Mucosa of stomach (tissue), 1 donor: ENCODE measurements around the gene PRKAR1B.

Experiments
- H3K27me3 ChIP-seq: one replicate; pipeline ENCODE4 v1.7.0; 2013; ENCODE audit warnings: mild to moderate bottlenecking, low read length; ENCODE audit not compliant: control insufficient read depth, insufficient read depth
- H3K36me3 ChIP-seq: one replicate; pipeline ENCODE4 v1.7.0; 2013; ENCODE audit warnings: low read length; ENCODE audit not compliant: control insufficient read depth, insufficient read depth
- H3K4me1 ChIP-seq: one replicate; pipeline ENCODE4 v1.7.0; 2013; ENCODE audit warnings: mild to moderate bottlenecking, low read length; ENCODE audit not compliant: control insufficient read depth, insufficient read depth
- H3K4me3 ChIP-seq: one replicate; pipeline ENCODE4 v1.7.0; 2013; ENCODE audit warnings: low read length
- H3K9ac ChIP-seq: one replicate; pipeline ENCODE4 v1.7.0; 2013; ENCODE audit warnings: mild to moderate bottlenecking, low read length, moderate library complexity
- H3K9me3 ChIP-seq: one replicate; pipeline ENCODE4 v1.7.0; 2013; ENCODE audit warnings: mild to moderate bottlenecking, low read length, moderate library complexity; ENCODE audit not compliant: control insufficient read depth
- donor health status: Pancreatic carcinoma.

Gene PRKAR1B

DNA sequence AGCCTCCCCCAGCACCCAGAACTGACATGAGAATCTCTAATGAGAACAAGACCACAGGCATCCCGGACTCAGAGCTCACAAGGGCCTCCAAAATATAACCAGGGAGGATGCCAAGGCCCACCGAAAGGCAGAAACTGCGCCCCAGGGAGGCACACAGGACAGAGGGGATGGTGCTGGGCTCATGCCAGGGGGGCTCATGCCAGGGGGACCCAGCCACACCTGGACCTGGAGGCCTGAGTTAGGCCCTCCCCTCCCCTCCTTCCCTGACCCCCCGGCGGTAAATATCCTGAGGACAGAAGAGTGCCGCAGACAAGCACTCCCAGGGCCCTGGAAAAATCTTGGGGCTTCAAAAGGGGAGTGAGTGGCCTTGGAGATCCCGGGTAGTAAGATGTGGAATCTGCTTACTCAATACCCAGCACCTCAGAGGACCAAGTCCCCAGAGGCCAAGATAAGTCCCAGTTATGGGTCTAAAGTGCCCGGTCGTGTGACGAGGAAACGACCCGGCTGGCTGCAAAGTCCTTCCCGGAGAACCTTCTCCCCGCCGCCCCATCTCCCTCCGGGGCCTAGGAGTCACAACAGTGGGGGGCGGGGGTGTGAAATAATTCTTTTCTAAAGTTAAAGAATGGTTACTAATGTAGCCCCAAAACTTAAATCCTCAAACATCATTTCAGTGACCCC, 219.3 kb downstream of the PRKAR1B start:
- no peaks in the 10 kb centered on the region for H3K36me3 ChIP-seq
- H3K27me3 ChIP-seq = no peaks in the 10 kb centered on the region
- H3K4me1 ChIP-seq = peaks cover 56% of the 10 kb centered on the region
- H3K9ac ChIP-seq = no peak overlapping the region
- no peak overlapping the region for H3K4me3 ChIP-seq
- H3K9me3 ChIP-seq = no peaks in the 10 kb centered on the region

DNA sequence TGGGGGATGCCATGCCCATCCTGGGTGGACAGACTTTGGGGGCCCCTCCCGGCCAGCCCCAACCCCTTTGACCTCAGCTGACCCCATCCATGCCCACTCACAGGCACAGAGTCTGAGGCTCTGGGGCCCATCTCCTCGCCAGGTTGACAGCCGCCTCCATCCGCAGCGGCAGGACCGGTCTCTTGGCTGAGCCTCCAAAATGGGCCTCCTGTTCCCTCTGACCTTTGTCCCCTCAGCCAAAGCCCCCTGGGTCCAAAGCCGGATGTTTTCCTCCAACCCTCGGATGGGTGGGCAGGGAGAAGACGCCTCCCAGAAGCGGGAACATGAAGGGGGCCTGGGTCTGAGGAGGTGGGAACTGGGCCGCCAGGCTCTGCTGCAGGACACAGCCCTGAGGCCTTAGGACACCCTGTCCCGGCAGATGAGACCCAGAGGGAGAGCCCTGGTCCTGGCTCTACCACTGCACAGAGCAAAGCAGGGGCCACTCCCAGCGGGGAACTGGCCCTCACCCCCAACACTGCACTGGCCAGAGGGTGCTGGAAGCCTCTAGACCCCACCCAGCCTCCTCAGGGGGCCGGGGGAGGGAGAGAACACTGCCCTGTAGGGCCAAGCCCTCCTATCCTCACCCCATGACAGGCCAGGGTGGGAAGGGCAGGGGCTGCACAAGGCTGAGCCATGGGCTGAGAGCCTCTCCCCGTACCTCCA, 220.0 kb downstream of the PRKAR1B start:
- no peaks in the 10 kb centered on the region for H3K27me3 ChIP-seq
- H3K4me3 ChIP-seq = no peak overlapping the region
- peaks cover 56% of the 10 kb centered on the region for H3K4me1 ChIP-seq
- H3K36me3 ChIP-seq = no peaks in the 10 kb centered on the region
- no peak overlapping the region for H3K9ac ChIP-seq
- H3K9me3 ChIP-seq = no peaks in the 10 kb centered on the region

DNA sequence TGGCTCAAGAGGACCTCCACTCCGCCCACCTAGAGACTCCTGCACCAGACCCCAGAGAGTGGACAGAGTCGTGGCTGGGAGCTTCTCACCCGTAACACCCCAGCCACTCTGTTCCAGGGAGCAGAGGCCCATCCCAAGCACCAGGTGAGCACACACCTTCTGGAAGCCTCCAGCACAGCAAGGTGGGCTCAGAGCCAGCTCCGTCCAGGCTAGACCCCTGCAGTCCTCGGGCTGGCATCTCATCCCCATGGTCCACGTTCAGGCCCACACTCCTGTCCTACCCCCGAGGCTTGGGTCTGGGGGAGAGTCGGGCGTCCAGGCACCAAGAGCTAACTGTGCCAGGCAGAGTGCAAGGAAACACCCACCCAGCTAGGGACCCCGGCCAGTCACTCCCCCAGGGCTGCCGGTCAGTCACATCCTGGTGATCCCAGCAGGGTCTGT, 220.7 kb downstream of the PRKAR1B start:
- Histone ChIP-seq H3K9me3 (no peaks in the 10 kb centered on the region), H3K9ac (no peak overlapping the region), H3K27me3 (no peaks in the 10 kb centered on the region), H3K36me3 (no peaks in the 10 kb centered on the region), H3K4me3 (no peak overlapping the region), H3K4me1 (peaks cover 56% of the 10 kb centered on the region)

DNA sequence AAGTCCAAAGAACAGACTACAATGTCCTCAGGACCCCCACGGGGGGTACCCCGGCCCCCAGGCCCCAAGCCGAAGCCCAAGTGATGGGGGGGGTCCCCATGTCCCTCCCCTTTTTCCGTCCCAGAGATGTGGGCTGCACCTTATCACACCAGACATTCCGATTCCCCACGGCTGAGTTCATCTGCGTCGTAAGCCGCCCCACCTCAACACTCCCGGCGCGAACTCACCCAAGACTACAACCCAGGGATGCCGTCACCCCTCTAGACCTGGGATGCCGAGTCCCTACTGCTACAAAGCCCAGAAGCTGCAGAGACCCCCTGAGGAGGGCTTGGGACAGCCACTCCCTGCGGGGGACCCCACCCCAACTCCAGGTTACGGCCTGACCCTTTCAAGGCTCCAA, 221.9 kb downstream of the PRKAR1B start:
- no peaks in the 10 kb centered on the region for H3K27me3 ChIP-seq
- H3K4me3 ChIP-seq = no peak overlapping the region
- peaks cover 57% of the 10 kb centered on the region for H3K4me1 ChIP-seq
- no peaks in the 10 kb centered on the region for H3K9me3 ChIP-seq
- H3K9ac ChIP-seq = peak overlapping the region; percentile 73
- H3K36me3 ChIP-seq = no peaks in the 10 kb centered on the region

DNA sequence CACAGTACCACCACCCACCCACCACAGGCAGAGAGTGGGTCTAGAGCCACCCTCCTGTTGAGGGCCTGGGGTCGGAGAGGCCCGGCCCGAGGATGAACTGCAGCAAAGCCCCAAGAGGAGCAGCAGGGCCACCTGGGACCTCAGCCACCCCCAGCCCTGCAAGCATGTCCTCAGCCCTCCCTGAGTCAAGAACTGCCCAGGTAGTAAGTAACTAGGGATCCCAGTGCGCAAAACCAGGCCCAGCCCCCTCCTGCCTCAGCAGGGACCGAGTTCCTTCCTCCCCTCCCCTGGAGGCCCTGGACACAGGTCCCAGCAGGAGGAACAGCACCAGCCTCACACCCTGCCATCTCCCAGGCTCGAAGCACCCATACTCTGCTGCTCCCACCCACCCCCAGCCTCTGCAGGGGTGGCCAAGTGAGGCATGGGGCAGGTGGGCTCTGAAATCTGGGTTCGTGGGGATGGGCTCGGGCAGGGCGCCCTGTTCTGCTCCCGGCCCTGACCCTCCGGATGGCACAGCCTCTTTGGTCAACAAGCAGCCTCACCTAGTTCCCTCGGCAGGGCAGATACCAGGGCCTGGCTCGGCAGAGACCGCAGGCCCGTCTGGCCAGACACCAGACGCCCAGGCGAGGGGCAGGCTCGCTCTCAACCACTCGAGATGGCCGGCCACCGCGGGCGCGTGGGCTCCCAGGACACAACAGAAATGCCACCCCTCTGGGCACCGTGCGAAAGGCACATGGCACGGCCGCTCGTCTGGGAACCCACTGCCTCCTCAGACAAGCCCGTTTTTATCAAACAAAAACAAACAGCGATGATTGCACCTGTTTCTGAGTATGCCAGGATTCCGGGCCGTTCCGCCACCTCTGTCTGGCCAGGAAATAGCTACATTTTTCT, 222.6 kb downstream of the PRKAR1B start:
- no peaks in the 10 kb centered on the region for H3K9me3 ChIP-seq

DNA sequence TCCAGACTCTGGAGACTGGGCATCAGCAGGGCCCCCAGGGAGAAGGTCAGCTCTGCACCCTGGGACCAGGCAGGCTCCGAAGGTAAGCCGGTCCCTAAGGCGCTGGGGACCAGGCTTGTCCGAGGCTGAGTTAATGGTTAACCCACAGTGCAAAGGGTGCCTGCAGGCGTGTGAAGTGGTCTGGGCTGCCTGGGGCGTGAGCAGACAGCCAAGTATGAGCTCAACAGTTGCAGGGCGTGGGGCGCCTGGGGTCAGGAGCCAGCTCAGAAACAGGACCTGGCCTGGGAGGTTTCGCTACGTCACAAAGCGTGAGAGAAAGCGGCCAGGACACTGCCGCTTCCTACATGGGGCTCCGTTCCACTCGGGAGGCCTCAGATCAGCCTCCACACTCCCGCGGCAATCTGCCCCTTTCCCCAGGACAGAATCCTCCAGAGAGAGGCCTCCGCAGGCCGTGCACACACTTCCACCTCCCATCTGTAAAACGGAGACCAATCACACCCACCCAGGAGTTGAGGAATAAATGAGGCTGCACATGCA, 223.4 kb downstream of the PRKAR1B start:
- peaks cover 63% of the 10 kb centered on the region for H3K4me1 ChIP-seq
- no peaks in the 10 kb centered on the region for H3K36me3 ChIP-seq
- no peak overlapping the region for H3K4me3 ChIP-seq
- H3K9me3 ChIP-seq = no peaks in the 10 kb centered on the region
- H3K27me3 ChIP-seq = no peaks in the 10 kb centered on the region
- peak overlapping the region; percentile 73 for H3K9ac ChIP-seq

More for the DNA sequence above, 222.6 kb downstream of the PRKAR1B start:
- H3K27me3 ChIP-seq = no peaks in the 10 kb centered on the region
- H3K4me1 ChIP-seq = peaks cover 57% of the 10 kb centered on the region
- H3K4me3 ChIP-seq = no peak overlapping the region
- H3K9ac ChIP-seq = peak overlapping the region; percentile 73
- H3K36me3 ChIP-seq = no peaks in the 10 kb centered on the region

DNA sequence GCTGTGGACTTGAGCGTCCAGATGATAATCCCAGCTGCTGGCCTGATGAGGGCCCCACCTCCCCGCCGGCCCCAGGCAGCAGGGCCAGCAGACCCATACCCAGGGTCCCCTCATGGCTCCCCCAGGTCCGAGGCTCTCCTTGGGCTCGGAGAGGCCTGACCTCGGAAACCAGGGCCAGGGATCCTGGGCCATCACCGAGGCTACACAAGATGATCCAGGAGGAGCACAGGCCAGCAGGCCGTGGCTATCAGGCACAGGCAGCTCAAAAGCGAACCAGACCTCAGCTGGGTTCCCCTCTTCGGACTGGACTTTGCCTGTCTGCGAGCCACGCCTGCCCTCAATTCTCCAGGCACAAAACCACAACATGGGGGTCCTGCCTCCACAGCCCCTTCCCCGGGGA, 224.8 kb downstream of the PRKAR1B start:
- Histone ChIP-seq H3K4me1 (peaks cover 63% of the 10 kb centered on the region), H3K9ac (peak overlapping the region; percentile 64), H3K4me3 (peak overlapping the region; percentile 35), H3K36me3 (no peaks in the 10 kb centered on the region), H3K9me3 (no peaks in the 10 kb centered on the region), H3K27me3 (no peaks in the 10 kb centered on the region)

DNA sequence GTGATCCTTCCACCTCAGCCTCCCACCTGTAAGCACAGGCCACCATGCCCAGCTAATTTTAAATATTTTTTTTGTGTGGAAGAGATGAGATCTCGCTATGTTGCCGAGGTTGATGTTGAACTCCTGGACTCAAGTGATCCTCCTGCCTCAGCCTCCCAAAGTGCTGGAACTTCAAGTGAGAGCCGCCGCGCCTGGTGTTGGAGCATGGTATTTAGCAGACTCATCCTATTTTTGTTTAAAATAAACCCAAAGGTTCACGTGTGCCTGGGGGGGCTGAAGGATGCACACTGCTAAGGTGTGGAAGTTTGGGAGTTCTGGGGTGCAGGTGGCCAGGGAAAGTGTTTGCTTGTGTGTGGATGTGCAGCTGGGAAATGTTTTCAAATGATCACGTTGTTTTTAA, 225.6 kb downstream of the PRKAR1B start:
- Histone ChIP-seq H3K9me3 (no peaks in the 10 kb centered on the region), H3K4me1 (peaks cover 60% of the 10 kb centered on the region), H3K4me3 (no peak overlapping the region), H3K27me3 (no peaks in the 10 kb centered on the region), H3K36me3 (no peaks in the 10 kb centered on the region), H3K9ac (no peak overlapping the region)

DNA sequence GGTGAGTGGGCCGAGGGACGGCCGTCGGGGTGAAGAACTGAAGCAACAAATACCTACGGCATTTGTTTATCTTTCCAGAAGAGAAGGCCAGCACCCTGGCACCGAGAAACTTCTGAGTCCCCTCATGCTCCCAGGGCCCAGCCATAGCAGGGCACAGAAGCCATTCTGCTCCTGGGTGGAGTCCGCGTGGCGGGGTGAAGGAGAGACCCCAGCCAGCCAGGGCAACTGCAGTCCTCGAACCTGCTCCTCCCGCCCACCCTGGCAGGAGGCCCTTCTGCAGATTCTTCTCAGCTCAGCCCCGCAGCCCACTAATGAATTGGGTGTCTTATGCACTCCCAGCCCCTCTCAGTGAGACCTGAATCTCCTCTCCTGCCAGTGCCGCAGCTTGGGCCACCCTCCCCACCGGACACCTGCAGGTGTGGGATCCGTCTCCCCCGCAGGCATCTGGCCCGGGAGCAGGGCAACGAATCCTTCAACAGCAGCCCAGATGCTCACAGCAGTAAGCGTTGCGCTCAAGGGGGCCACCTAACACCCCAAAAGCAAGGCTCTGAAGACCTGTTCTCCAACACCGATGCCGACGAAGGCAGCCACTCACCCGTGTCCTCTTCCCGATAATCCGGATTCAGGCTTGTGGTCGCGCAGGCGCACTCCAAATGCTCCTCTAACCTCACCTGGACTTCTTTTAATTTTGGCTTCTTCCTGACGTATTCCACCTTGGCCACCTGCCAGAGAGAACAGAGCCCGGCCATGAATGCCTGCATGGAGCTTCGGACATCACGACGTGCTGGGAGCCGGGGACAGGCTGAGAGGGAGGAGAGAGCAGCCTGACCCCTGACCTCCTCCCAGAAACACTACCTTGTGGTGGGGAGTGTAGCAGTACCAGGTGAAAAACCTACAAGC, 226.3 kb downstream of the PRKAR1B start:
- H3K4me1 ChIP-seq = peaks cover 52% of the 10 kb centered on the region
- H3K36me3 ChIP-seq = no peaks in the 10 kb centered on the region
- H3K9me3 ChIP-seq = no peaks in the 10 kb centered on the region
- no peak overlapping the region for H3K9ac ChIP-seq
- H3K4me3 ChIP-seq = no peak overlapping the region
- H3K27me3 ChIP-seq = no peaks in the 10 kb centered on the region

DNA sequence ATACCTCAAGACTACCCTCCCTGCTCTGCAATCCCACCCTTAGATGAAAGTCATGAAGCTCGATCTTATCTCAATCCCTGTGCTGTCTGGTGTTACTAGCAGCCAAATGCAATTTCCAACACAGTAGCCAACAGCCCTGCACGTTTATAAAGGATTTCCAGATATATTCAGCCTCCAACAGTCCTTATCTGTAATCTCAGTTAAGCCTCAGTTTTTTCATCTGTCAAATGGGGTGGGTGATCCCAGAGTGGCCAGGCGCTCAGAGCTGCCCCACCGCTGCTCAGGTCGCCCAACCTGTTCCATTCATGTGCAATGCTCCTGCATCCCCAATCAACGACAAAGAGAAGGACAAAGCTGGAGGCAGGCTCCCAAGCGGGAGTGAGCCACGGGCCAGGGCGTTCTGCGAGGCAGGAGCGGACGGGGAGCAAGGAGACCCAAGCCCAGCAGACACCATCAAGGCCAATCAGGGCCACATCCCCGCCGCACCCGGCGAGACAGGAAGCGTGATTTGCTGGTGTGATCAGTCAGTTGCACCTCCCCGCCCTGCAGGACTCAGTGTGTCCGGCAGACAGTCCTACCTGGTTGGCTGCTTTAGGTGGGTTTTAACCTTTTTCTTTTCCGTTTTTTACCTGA, 227.1 kb downstream of the PRKAR1B start:
- Histone ChIP-seq H3K27me3 (no peaks in the 10 kb centered on the region), H3K4me3 (no peak overlapping the region), H3K9ac (no peak overlapping the region), H3K36me3 (no peaks in the 10 kb centered on the region), H3K9me3 (no peaks in the 10 kb centered on the region), H3K4me1 (peaks cover 44% of the 10 kb centered on the region)
